ENCODE data around the gene ANXA1.

Gene ANXA1

GRCh38 chr9:73215249-73215648 is 63.6 kb downstream of the ANXA1 start:
- DNase-seq, result no peak

- DNase-seq, result no peak
Observed at GRCh38 chr9:73216100-73216499, 64.4 kb downstream of the ANXA1 start.

Measured in activated T-cell treated with anti-CD3 and anti-CD28 coated beads, Interleukin-2, amount 50 U/mL, for 48 hours (primary cell).